Ishikawa (cell line): ENCODE results near the gene COMMD1.

Source experiments
- CEBPB ChIP-seq: IDR thresholded peaks from 2 replicates; pipeline ENCODE4 v1.6.1; 2012
- CREB1 ChIP-seq: IDR thresholded peaks from 2 replicates; pipeline ENCODE4 v1.6.1; 2012; ENCODE audit warnings: low read depth
- EGR1 ChIP-seq: IDR thresholded peaks from 2 replicates; pipeline ENCODE4 v1.6.1; 2012
- EP300 ChIP-seq: IDR thresholded peaks from 2 replicates; pipeline ENCODE4 v1.6.1; 2012; ENCODE audit warnings: borderline replicate concordance
- FOXM1 ChIP-seq: IDR thresholded peaks from 2 replicates; pipeline ENCODE4 v1.6.1; 2012; ENCODE audit warnings: low read depth, borderline replicate concordance
- NFIC ChIP-seq: IDR thresholded peaks from 2 replicates; pipeline ENCODE4 v1.6.1; 2012
- RAD21 ChIP-seq: IDR thresholded peaks from 2 replicates; pipeline ENCODE4 v1.6.1; 2012; ENCODE audit warnings: low read depth
- TAF1 ChIP-seq: IDR thresholded peaks from 2 replicates; pipeline ENCODE4 v1.6.1; 2012; ENCODE audit warnings: low read depth, mild to moderate bottlenecking
- TCF12 ChIP-seq: IDR thresholded peaks from 2 replicates; pipeline ENCODE4 v1.6.1; 2012; ENCODE audit warnings: low read depth
- TEAD4 ChIP-seq: IDR thresholded peaks from 2 replicates; pipeline ENCODE4 v1.6.1; 2012
- YY1 ChIP-seq: IDR thresholded peaks from 2 replicates; pipeline ENCODE4 v1.6.1; 2012; ENCODE audit warnings: low read depth
- ZBTB7A ChIP-seq: IDR thresholded peaks from 2 replicates; pipeline ENCODE4 v1.6.1; 2012; ENCODE audit warnings: low read depth
- TF ChIP-seq, protein P1 (sequence below): IDR thresholded peaks from 2 replicates; pipeline ENCODE4 v1.6.1; 2012
- TF ChIP-seq, protein P2 (sequence below): IDR thresholded peaks from 2 replicates; pipeline ENCODE4 v1.6.1; 2012; ENCODE audit warnings: low read depth, mild to moderate bottlenecking
- TF ChIP-seq, protein P3 (sequence below): IDR thresholded peaks from 2 replicates; pipeline ENCODE4 v1.6.1; 2012

Gene COMMD1

DNA sequence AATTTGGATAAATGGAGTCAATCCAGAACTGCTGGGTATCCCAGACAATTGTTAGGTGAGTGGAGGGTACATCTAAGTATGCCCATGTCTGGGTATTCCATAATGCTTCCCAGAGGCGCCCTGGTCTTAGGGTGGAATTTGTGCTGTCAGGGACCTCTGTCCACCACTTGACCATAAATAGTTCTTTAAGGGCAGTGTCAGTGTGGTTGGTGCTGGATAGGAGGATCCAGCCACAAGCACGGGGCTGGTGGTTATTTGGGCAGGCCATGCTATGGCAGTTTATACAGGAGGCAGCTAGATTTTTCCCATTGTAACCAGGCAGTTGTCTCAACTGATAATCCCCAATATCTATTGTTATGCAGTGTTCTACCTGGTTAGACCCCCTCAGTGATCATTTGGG lies 186.0 kb downstream of the COMMD1 start:
- TF ChIP-seq CREB1: no peak
- TF ChIP-seq TAF1: no peak
- no peak for TF ChIP-seq EGR1
- no peak for TF ChIP-seq YY1
- no peak for TF ChIP-seq TCF12
- no peak for TF ChIP-seq EP300
- TF ChIP-seq NFIC: no peak
- TF ChIP-seq, protein P1, sequence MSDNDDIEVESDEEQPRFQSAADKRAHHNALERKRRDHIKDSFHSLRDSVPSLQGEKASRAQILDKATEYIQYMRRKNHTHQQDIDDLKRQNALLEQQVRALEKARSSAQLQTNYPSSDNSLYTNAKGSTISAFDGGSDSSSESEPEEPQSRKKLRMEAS: no peak
- TF ChIP-seq FOXM1: no peak
- TF ChIP-seq, protein P2, sequence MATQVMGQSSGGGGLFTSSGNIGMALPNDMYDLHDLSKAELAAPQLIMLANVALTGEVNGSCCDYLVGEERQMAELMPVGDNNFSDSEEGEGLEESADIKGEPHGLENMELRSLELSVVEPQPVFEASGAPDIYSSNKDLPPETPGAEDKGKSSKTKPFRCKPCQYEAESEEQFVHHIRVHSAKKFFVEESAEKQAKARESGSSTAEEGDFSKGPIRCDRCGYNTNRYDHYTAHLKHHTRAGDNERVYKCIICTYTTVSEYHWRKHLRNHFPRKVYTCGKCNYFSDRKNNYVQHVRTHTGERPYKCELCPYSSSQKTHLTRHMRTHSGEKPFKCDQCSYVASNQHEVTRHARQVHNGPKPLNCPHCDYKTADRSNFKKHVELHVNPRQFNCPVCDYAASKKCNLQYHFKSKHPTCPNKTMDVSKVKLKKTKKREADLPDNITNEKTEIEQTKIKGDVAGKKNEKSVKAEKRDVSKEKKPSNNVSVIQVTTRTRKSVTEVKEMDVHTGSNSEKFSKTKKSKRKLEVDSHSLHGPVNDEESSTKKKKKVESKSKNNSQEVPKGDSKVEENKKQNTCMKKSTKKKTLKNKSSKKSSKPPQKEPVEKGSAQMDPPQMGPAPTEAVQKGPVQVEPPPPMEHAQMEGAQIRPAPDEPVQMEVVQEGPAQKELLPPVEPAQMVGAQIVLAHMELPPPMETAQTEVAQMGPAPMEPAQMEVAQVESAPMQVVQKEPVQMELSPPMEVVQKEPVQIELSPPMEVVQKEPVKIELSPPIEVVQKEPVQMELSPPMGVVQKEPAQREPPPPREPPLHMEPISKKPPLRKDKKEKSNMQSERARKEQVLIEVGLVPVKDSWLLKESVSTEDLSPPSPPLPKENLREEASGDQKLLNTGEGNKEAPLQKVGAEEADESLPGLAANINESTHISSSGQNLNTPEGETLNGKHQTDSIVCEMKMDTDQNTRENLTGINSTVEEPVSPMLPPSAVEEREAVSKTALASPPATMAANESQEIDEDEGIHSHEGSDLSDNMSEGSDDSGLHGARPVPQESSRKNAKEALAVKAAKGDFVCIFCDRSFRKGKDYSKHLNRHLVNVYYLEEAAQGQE: no peak
- TF ChIP-seq ZBTB7A: no peak
- TF ChIP-seq RAD21: no peak
- TF ChIP-seq, protein P3, sequence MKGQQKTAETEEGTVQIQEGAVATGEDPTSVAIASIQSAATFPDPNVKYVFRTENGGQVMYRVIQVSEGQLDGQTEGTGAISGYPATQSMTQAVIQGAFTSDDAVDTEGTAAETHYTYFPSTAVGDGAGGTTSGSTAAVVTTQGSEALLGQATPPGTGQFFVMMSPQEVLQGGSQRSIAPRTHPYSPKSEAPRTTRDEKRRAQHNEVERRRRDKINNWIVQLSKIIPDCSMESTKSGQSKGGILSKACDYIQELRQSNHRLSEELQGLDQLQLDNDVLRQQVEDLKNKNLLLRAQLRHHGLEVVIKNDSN: no peak
- no peak for TF ChIP-seq CEBPB
- no peak for TF ChIP-seq TEAD4

DNA sequence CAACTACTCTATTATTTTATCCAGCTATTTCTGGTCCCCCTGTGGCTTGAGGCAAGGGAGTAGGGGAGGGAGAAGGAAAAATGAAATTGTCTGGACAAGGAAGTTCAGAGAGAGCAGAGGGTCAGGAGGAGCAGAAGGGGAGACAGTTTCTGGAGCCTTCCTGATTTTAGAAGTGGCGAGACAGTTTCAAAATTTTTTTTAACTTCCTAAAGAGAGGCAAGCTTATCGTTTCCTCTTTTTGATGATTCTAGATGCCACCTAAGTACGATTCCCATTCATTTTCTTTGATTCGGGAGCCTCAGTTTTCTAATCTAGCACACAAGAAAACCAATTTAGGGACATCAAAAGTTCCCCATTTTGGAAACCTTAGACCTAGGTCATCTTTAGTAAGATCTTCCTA lies 193.6 kb downstream of the COMMD1 start:
- TF ChIP-seq TCF12 (no peak), CEBPB (no peak), ZBTB7A (no peak)

DNA sequence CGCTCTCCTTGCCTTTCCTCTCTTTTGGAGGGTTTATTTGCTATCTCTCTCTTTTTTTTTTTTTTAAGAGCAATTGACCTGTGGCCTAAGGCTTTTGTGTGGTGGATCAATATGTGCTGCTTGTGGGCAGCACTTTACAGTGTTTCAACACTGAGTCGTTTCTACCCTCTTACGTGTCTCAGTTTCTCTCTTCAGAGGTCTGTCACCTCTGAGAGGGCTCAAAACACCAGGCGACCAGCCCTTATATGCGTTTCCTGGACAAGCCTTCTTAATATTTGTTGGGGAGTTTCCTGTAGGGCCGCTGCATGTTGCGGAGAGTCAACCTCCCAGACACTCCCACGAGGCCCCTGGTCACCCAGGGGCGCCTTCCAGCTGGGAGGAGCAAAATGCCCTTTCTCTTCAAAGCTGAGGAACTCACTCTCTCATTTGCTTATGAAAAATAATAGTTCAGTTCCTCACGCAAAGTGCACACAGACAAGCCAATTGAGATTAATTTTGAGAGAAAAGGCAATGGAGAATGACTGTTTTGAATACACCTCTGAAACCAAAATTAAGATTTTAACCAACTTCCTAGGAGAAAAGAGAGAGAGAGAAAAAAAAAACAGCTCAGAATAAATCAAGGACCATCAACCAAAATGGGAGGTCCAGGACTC lies 194.2 kb downstream of the COMMD1 start:
- TF ChIP-seq, protein P3: no peak
- TF ChIP-seq CEBPB (no peak), EGR1 (no peak), CREB1 (no peak), RAD21 (no peak), TEAD4 (no peak), NFIC (no peak), EP300 (no peak), ZBTB7A (no peak), TAF1 (no peak)
- TF ChIP-seq, protein P1: no peak

DNA sequence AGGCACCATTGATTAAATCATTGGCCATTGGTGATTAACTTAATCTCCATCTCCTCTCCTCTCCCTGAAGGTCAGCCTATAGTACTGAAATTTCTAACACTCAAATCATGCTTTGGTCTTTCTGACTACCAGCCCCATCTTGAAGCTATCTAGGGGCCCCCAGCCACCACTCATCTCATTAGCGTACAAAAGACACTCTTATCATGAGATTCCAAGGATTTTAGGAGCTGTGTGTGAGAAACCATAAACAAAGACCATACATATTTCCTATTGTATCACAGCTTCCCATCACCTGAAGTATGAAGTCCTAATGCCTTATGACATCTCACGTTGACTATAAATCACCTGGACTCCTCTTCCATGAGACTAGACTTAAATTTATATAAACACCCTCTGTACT lies 196.4 kb downstream of the COMMD1 start:
- TF ChIP-seq, protein P3: no peak
- TF ChIP-seq TCF12 (no peak), ZBTB7A (no peak), EP300 (no peak), CEBPB (no peak), CREB1 (no peak), TEAD4 (no peak), NFIC (no peak)
- TF ChIP-seq, protein P2: no peak

DNA sequence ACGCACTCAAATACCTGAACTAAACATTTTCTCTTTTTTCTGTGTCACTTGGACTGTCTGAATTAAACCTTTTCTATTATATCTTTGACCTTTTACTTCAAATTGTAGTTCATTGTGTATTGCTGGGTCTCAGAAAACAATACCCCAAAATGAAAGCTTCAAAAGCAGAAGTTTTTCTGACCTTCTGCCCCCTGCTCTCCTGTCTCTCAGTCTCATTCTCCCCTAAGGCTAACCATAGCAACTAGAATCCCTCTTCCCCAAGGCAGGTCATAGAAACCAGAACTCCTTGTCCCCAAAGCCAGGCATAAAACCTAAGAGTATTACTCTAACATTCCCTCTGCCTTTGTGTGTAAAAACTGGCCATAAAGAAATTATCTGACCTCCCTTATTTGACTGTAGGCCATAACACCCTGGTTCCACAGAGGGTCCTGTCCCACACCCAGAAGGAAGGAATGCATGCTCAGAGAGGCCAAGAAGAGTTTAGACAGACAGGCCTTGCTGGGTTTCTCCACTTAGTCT lies 197.0 kb downstream of the COMMD1 start:
- TF ChIP-seq EGR1 (no peak), ZBTB7A (no peak), TEAD4 (no peak), CREB1 (no peak), EP300 (no peak), CEBPB (no peak)
- TF ChIP-seq, protein P2: no peak
- TF ChIP-seq, protein P3: no peak
